GM21423 (cell line): ENCODE data around the gene RBM15B.
"Not testable (repeated sequence)": the region's sequence is repeated elsewhere in the genome, so short reads cannot be mapped to it uniquely, and the experiment has no call there.

Experiments used
- ATAC-seq: cut with Tn5 transposase; IDR thresholded peaks from one replicate; pipeline ENCODE4 v1.9.1; 2021; ENCODE audit warnings: mild to moderate bottlenecking, moderate library complexity; ENCODE audit not compliant: unreplicated experiment

The RBM15B gene

DNA sequence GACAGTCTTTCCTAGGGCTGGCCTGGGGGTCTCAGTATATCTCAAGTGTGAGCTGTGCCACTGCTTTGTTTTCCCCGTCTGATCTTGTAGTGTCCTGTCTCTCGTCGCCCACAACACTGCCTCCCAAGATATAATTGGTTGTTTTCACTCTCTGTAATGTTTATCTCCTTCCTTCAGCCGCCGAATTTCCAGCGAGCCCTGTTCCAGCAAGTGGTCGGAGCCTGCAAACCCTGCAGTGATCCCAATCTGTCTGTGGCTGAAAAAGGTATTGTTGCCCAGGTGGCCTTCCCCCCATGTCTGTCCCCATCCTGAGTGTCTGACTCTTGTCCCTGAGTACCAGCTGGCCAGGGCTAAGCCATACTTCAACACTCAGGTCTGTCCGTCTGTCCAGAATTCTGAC lies 15.5 kb upstream of the RBM15B start:
- no peak for ATAC-seq

- no peak for ATAC-seq
Observed at GRCh38 chr3:51378065-51378464, 13.0 kb upstream of the RBM15B start.

DNA sequence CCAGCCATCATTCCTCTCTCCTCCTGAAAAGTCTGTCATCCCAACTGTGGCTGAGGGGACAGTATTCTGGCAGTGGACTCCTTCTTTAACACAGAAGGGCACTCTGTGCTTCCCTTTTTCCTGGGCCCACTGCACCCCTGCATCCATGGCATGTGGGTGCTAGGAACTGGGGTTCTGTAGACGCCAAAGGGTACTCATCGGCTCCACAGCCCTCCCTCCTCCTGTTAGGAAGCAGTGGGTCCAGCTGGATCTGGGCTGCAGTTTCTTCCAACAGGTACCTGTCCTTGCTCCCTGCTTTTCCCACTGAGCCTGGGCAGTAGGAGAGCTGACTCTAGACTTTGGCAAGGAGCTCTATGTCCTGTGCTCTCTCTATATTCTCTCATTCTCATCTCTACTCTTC lies 12.4 kb upstream of the RBM15B start:
- ATAC-seq = no peak

GRCh38 chr3:51379301-51379700 lies 11.8 kb upstream of the RBM15B start:
- ATAC-seq = no peak

GRCh38 chr3:51379746-51380455 lies 11.2 kb upstream of the RBM15B start:
- ATAC-seq = no peak

- ATAC-seq = no peak
Observed at GRCh38 chr3:51380601-51381332, 10.3 kb upstream of the RBM15B start.

GRCh38 chr3:51381333-51381705 lies 9.8 kb upstream of the RBM15B start:
- ATAC-seq = no peak

- no peak for ATAC-seq
Observed at GRCh38 chr3:51382076-51382745, 8.9 kb upstream of the RBM15B start.

DNA sequence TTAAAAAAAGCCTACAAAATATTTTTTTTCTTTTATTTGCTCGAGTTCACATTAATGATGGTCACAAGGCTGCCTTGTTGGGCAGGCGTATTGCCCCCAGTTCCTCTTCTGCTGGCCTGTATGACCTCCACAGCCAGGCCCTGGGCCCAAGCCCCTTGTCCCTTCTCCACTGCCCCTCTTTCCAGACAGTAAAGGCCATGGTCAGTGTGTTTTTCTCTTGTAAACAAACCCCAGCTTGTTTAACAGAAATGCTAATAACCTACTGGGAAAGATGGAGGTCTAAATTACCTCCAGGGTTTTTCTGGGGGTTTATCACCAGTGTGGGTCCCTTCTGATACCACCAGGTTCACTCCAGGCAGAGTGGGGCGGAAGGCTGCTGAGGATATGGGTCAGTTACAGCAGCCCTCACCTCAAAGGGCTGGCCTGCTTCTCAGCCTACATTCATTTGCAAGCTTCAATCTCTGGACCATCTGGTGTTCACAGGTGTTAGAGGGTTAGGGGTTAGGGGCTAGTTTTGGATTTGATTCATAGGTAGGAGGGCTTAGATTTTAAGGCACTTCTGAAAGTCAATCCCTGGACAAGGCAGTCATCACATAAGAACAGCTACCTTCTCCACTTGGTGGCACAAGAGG lies 8.0 kb upstream of the RBM15B start:
- no peak for ATAC-seq

GRCh38 chr3:51384055-51384725 lies 6.9 kb upstream of the RBM15B start:
- no peak for ATAC-seq

- peak; percentile 93 for ATAC-seq
Observed at GRCh38 chr3:51384726-51385473, 6.2 kb upstream of the RBM15B start, which contains the start of gene MANF. MANF (plus strand) TSS chr3:51385291; CDS start chr3:51385343, 52 bp downstream.

DNA sequence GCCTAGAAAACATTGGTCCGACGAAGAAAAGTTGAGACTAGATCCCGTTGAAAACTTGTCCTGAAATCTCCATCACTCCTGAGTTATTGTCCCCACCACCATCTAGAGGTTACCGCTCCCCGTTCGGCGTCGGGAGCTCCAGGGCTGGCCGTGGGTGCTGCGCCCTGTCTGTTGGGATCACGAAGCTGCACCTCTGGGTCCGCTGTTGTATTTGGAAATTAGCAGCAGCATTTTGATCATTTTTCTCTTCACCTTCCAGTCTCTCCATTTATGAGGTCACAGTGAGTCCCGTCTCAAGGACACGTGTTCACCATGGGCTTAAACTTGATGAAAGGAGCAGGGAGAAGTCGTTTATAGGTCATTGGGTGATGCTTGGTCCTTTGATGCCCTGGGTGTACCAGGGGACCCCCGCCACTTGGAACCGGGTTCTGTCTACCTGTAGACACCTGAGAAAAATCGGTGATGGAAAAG lies 5.4 kb upstream of the RBM15B start:
- no peak for ATAC-seq

GRCh38 chr3:51386159-51386851 lies 4.8 kb upstream of the RBM15B start:
- ATAC-seq = no peak

- ATAC-seq = no peak
Observed at GRCh38 chr3:51386852-51387229, 4.2 kb upstream of the RBM15B start.

GRCh38 chr3:51387281-51387680 lies 3.8 kb upstream of the RBM15B start:
- ATAC-seq = not testable (repeated sequence)

- no peak for ATAC-seq
Observed at GRCh38 chr3:51388286-51389029, 2.6 kb upstream of the RBM15B start.

GRCh38 chr3:51389423-51390183 lies 1.5 kb upstream of the RBM15B start:
- ATAC-seq = no peak
